ENCODE data around the gene ODC1. TPM values are rescaled to one million over a fixed set of nuclear protein-coding genes. Genes with fewer than 3 reads are reported as not detected.

Gene ODC1
- total and polyA plus RNA-seq, 2 donors (not counting 3 experiments of a cell fraction or from before 2014, with no cell fraction given), result 109 to 132 TPM

GRCh38 chr2:10430886-10431622 is 17.1 kb downstream of the ODC1 start:
- TF ChIP-seq MYC (IDR thresholded peaks at IDR 0.05; ENCODE audit: low read depth, low read length) (no peak), POLR2A (IDR thresholded peaks at IDR 0.05; ENCODE audit: low read depth, low read length) (no peak), EZH2 (IDR thresholded peaks at IDR 0.05; ENCODE audit: borderline replicate concordance, low read depth, low read length, severe bottlenecking) (no peak), CTCF (IDR thresholded peaks at IDR 0.05; ENCODE audit: extremely low read depth in 1 of 2, insufficient read depth in 1 of 2, low read depth in 1 of 2, low read length in 2 of 2) (no peak), JUN (IDR thresholded peaks at IDR 0.05; ENCODE audit: borderline replicate concordance, insufficient read depth, insufficient read length, low read depth) (no peak), MAX (IDR thresholded peaks at IDR 0.05; ENCODE audit: insufficient read depth, insufficient read length) (no peak), POLR2AphosphoS5 (IDR thresholded peaks at IDR 0.05; ENCODE audit: insufficient read depth, low read depth, low read length) (no peak), FOS (IDR thresholded peaks at IDR 0.05; ENCODE audit: borderline replicate concordance, insufficient read depth, low read length) (no peak), GATA2 (IDR thresholded peaks at IDR 0.05; ENCODE audit: insufficient read depth, insufficient read length, low read depth, low read length) (no peak)
- intact Hi-C loops (cut with micrococcal nuclease), result no loop called here
- Histone ChIP-seq H3K9me3 (replicated peaks; ENCODE audit: control insufficient read depth, insufficient read depth, low read length) (no peaks in the 10 kb centered on the region), H3K27ac (ENCODE audit: insufficient read depth, low read depth, low read length) (no peak overlapping the region), H3K36me3 (ENCODE audit: control insufficient read depth in 2 of 2, extremely low read depth in 1 of 2, insufficient read depth in 2 of 2, low read length in 2 of 2) (peaks cover 0 to 4% of the 10 kb centered on the region in 2 experiments), H3K4me1 (ENCODE audit: control insufficient read depth, extremely low read depth, insufficient read depth, low read length) (no peaks in the 10 kb centered on the region), H4K20me1 (replicated peaks; ENCODE audit: control insufficient read depth, extremely low read depth, insufficient read depth, low read length) (no peaks in the 10 kb centered on the region), H3K4me3 (replicated peaks in 1 of 3; ENCODE audit: insufficient read depth in 1 of 3, low read depth in 1 of 3, low read length in 3 of 3) (no peak overlapping the region), H3K27me3 (ENCODE audit: control insufficient read depth in 2 of 2, insufficient read depth in 2 of 2, low read length in 2 of 2) (no peaks in the 10 kb centered on the region), H3K9me1 (replicated peaks; ENCODE audit: control insufficient read depth, extremely low read depth, insufficient read depth, low read length) (no peaks in the 10 kb centered on the region), H2AFZ (ENCODE audit: low read depth, low read length) (no peak overlapping the region), H3K79me2 (ENCODE audit: control insufficient read depth, insufficient read depth, low read length) (no peaks in the 10 kb centered on the region), H3K9ac (replicated peaks; ENCODE audit: extremely low read depth, insufficient read depth, low read length) (no peak overlapping the region), H3K4me2 (ENCODE audit: insufficient read depth, low read length) (no peak overlapping the region)
- dilution Hi-C loops (cut with MboI; ENCODE audit: extremely low pct_ligation_motif_present, low sequenced_read_pairs), result no loop called here
- ChIA-PET POLR2A (no interaction called here), CTCF (interaction anchor here (0.7 to 10.5 kb wide), 3 partner anchors 123 to 359 kb away, joined by 3 to 565 read pairs (median 299); no protein-coding TSS in a partner anchor)
- no peak for DNase-seq (ENCODE audit: low read depth, low spot score)
- FAIRE-seq, result no peak
- BruUV-seq (replicated peaks), result no TSS peak
